Fibroblast of the aortic adventitia (primary cell): ENCODE results near the gene DAPK2. TPM values are rescaled to one million over a fixed set of nuclear protein-coding genes. Genes with fewer than 3 reads are reported as not detected.

ENCODE experiments used
- DNase-seq: peaks from one replicate; pipeline ENCODE4 v3.0.0-alpha.2; 2010; ENCODE audit warnings: low read depth
- H3K4me3 ChIP-seq: 2 replicates; pipeline ENCODE4 v1.5.1; 2011; ENCODE audit warnings: low read depth, mild to moderate bottlenecking, control low read depth, low read length, moderate library complexity
- total RNA-seq: library from RNA; depleted of rRNA; stranded (reverse); fragments of >200 nt; gene quantifications from 2 replicates; pipeline ENCODE4 v1.2.3, GENCODE V29; 2012; ENCODE audit warnings: low replicate concordance
- TF ChIP-seq, protein P1 (sequence below): IDR thresholded peaks from 2 replicates; pipeline ENCODE4 v1.5.1; 2011; ENCODE audit warnings: mild to moderate bottlenecking, low read length, control low read depth, inconsistent platforms; ENCODE audit not compliant: insufficient read depth

The DAPK2 gene
- total RNA-seq, 1 donor, result 3.7 TPM

GRCh38 chr15:63918901-63919348 is 127.4 kb downstream of the DAPK2 start:
- H3K4me3 ChIP-seq, result no peak overlapping the region
- TF ChIP-seq, protein P1, sequence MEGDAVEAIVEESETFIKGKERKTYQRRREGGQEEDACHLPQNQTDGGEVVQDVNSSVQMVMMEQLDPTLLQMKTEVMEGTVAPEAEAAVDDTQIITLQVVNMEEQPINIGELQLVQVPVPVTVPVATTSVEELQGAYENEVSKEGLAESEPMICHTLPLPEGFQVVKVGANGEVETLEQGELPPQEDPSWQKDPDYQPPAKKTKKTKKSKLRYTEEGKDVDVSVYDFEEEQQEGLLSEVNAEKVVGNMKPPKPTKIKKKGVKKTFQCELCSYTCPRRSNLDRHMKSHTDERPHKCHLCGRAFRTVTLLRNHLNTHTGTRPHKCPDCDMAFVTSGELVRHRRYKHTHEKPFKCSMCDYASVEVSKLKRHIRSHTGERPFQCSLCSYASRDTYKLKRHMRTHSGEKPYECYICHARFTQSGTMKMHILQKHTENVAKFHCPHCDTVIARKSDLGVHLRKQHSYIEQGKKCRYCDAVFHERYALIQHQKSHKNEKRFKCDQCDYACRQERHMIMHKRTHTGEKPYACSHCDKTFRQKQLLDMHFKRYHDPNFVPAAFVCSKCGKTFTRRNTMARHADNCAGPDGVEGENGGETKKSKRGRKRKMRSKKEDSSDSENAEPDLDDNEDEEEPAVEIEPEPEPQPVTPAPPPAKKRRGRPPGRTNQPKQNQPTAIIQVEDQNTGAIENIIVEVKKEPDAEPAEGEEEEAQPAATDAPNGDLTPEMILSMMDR, result no peak

DNA sequence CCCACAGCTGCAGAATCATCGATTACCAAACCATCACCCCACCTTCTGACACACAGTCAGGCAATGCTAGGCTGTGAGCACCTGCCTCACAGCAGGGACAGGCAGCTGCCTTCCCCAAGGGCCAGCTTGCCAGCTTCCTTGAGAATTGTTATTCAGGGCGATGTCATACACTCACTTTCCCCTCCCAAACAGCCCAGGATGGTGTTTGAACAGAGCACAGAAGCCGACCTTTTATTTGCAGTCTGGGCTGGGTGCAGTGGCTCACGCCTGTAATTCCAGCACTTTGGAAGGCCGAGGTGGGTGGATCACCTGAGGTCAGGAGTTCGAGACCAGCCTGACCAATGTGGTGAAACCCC is 128.0 kb downstream of the DAPK2 start:
- H3K4me3 ChIP-seq, result no peak overlapping the region
- TF ChIP-seq, protein P1, result no peak
- DNase-seq, result no peak

More at GRCh38 chr15:63918901-63919348, 127.4 kb downstream of the DAPK2 start:
- DNase-seq, result no peak

GRCh38 chr15:63917588-63918316 is 128.5 kb downstream of the DAPK2 start:
- no peak overlapping the region for H3K4me3 ChIP-seq
- TF ChIP-seq, protein P1, result no peak
- no peak for DNase-seq

- TF ChIP-seq, protein P1, result peak; percentile 56
- no peak overlapping the region for H3K4me3 ChIP-seq
- DNase-seq, result peak; percentile 18
Observed at GRCh38 chr15:63915873-63916771, 130.2 kb downstream of the DAPK2 start.

DNA sequence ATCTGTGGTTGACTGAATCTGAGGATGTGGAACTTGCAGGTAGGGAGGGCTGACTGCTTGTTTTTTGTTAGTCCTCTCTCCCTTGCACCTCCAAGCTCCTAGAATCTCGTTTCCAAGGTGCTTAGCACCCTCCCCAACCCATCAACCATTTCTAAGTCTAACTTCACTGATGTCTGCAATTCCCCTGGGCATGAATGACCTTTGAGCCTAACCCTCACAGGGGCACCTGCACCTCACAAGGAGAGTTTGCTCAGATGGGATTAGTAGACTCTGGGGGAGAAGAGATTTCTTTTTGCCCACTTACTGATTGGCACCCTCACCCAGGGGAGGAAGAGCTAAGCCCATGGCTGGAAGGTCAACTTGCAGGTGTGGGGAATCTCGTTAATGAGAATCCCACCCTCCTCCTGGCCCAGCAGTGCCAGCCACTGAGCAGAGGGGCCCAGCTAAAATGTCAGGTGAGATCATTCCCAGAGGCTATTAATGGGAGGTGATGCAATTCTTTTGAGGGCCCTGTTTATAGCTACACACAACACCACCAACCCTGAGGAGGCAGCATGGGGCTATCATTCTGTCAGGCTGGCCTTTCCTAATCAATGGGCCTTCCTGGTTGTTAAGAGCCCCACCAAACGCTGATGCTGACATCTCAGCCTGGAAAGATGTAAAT is 130.9 kb downstream of the DAPK2 start:
- H3K4me3 ChIP-seq, result no peak overlapping the region
- TF ChIP-seq, protein P1, result no peak
- DNase-seq, result no peak

DNA sequence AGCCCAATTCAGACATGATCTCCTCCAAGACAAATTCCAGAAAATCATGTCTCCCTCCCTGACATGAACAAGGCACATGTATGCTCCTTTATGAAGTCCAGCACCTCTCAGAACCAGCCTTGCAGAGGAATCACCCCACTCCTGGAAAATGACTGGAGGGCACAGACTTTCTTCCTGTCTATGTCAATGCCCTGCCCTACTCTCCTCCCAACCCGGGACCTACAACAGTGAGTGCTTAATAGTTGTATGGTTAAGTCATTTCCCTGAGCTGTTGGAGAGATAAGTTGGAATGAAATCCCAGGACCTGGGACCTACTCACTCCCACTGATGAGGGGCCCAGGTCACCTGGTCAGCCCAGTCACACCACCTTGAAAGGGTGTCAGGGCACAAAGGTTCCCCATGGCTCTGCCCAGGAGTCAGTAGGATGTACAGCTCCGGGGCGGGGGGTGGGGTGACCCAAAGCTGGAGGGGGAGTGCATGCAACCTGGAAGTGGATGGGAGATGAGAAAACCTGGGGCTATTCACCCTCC is 132.4 kb downstream of the DAPK2 start:
- TF ChIP-seq, protein P1, result no peak
- no peak overlapping the region for H3K4me3 ChIP-seq
- no peak for DNase-seq
